AG09309 (cell line): ENCODE data around the gene COG6.

Source experiments
- DNase-seq: peaks from one replicate; pipeline ENCODE4 v3.0.0-alpha.2; 2010; ENCODE audit warnings: low read depth
- H3K4me3 ChIP-seq: 2 replicates; pipeline ENCODE4 v1.5.1; 2011; ENCODE audit warnings: mild to moderate bottlenecking, low read depth, low read length, moderate library complexity; ENCODE audit not compliant: control insufficient read depth
- TF ChIP-seq, protein P1 (sequence below): IDR thresholded peaks from 2 replicates; pipeline ENCODE4 v1.5.1; 2011; ENCODE audit warnings: mild to moderate bottlenecking, low read depth, low read length, inconsistent platforms; ENCODE audit not compliant: insufficient read depth, control insufficient read depth; ENCODE audit errors: missing control alignments

Gene COG6

DNA sequence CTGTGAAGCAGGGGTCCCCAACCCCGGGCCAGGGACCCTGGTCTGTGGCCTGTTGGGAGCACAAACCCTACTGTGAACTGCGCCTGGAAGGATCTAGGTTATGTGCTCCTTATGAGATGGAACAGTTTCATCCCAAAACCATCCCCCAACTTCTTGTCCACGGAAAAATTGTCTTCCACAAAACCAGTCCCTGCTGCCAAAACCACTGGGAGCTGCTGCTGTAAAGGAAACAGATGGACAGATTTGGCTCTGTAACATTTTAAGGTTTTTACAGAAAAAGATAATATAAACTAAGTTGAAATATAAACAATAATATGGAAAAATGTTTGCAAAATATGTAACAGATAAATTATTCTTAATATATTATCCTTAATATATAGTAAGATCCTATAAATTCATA, 73.7 kb downstream of the COG6 start:
- TF ChIP-seq, protein P1, sequence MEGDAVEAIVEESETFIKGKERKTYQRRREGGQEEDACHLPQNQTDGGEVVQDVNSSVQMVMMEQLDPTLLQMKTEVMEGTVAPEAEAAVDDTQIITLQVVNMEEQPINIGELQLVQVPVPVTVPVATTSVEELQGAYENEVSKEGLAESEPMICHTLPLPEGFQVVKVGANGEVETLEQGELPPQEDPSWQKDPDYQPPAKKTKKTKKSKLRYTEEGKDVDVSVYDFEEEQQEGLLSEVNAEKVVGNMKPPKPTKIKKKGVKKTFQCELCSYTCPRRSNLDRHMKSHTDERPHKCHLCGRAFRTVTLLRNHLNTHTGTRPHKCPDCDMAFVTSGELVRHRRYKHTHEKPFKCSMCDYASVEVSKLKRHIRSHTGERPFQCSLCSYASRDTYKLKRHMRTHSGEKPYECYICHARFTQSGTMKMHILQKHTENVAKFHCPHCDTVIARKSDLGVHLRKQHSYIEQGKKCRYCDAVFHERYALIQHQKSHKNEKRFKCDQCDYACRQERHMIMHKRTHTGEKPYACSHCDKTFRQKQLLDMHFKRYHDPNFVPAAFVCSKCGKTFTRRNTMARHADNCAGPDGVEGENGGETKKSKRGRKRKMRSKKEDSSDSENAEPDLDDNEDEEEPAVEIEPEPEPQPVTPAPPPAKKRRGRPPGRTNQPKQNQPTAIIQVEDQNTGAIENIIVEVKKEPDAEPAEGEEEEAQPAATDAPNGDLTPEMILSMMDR: no peak
- H3K4me3 ChIP-seq: no peak overlapping the region
- DNase-seq: no peak

DNA sequence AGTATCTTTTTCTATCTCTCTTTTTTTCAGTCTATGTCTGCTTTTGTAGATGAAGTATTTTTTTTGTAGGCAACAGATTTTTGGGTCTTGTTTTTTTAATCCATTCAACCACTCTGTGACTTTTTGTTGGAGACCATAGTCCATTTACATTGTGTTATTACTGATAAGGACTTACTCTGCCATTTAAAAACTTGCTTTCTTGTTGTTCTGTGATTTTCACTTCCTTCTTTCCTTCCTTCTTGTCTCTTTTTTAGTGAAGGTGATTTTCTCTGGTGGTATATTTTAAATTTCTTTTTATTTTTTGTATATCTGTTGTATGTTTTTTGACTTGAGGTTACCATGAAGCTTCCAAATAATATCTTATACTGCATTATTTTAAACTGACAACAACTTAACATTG, 79.5 kb downstream of the COG6 start:
- no peak overlapping the region for H3K4me3 ChIP-seq
- TF ChIP-seq, protein P1: no peak
- DNase-seq: no peak

DNA sequence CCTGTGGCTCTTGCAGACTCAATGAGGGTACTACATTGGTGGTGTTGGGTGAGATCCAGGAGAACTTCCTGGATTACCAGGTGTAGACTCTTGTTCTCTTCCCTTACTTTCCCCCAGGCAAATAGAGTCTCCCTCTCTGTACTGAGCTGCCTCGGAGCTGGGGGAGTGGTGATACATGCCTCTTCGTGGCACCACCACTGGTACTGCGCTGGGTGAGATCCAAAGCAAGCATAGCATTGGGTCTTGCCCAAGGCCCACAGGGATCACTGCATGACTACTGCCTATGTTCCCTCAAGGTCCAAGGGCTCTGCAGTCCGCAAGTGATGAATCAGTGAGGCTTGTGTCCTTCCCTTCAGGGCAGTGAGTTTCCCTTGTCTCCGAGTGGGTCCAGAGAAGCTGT, 81.6 kb downstream of the COG6 start:
- H3K4me3 ChIP-seq: no peak overlapping the region
- DNase-seq: no peak
- TF ChIP-seq, protein P1: no peak

DNA sequence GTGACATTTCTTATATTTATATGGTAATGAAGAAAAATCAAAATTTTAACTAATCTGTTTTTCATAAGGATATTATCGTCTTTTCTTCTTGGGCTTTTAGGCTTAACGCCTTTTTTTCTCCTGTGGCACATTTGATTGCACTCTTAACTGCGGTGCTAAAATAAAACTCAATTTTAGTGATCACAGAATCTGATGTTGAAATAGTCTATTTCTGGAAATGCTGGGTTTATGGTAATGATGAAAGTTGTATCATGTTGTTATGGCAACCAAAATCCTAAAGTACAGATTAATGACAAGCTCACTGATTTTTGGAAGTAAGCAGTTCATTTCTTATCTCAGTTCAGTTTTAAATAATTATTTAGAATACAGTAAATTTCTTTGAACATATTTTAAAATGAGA, 85.3 kb downstream of the COG6 start:
- DNase-seq: no peak
- TF ChIP-seq, protein P1: no peak
- no peak overlapping the region for H3K4me3 ChIP-seq

DNA sequence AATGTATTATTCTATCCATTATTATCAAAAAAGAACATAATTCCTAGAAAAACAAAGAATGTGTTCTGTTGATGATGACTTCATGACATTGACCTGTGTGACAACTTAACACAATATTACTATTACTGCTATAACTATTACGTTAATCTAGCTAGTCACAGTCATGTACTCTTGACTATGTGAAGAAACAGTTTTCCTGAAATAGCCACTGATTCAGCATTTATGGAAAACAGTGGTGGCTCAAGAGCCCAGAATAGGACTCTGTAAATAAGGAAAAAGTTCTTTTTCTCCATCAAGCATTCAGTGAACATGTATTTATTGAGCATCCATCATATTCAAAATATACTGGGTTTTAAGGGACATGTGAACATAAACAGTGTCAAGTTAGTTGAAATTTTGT, 93.5 kb downstream of the COG6 start:
- TF ChIP-seq, protein P1: no peak
- no peak for DNase-seq

DNA sequence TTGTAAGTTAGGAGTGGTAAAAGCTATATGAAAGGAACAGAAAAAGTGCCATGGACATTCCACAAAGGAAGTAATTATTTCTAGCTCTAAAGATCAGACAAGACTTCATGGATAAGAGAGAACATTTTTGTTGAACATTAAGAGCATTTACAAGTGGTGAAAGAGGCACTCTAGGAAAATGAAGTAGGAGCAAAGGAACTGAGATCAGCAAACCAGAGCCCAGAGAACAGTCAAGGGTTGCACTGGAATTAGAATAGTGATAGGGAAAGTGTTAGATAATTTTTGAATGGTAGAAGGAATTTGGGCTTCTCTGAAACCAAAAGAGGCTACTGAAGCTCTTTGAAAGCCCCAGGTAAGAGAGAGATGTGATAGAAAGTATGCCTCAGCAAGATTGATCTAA, 94.1 kb downstream of the COG6 start:
- no peak overlapping the region for H3K4me3 ChIP-seq
- no peak for DNase-seq
- TF ChIP-seq, protein P1: no peak

More for the DNA sequence above, 93.5 kb downstream of the COG6 start:
- H3K4me3 ChIP-seq: no peak overlapping the region

DNA sequence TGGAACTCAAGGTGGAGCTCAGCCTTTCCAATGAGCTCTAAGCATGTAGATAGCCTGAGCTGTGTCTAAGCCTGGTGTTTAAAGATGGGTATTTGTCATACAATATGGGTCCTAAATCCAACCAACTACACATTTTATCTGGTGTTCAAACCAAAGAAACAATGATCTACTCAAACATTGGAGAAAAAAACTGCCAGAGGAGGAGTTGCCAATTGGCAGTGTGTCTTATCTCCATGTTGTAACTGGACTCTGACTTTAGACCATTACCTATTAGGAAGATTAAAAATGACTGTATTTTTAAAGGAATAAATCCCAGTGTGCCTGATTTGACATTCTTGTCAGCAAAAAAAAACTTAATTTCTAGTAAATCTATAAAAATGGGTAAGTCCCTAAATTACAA, 96.3 kb downstream of the COG6 start:
- DNase-seq: no peak
- TF ChIP-seq, protein P1: no peak
- H3K4me3 ChIP-seq: no peak overlapping the region
